Lower lobe of right lung (tissue), 2 donors: Measurements from ENCODE around the gene FUBP3. TPM values are rescaled to one million over a fixed set of nuclear protein-coding genes. Genes with fewer than 3 reads are reported as not detected.

Experiments used
- ATAC-seq, 2 donors: fragments of 200-7000 bp; cut with Tn5 transposase; one replicate each; pipeline ENCODE4 v1.9.1; 2020 to 2022; ENCODE audit warnings: mild to moderate bottlenecking in 2 of 2, moderate library complexity in 2 of 2
- DNase-seq: peaks from one replicate; pipeline ENCODE4 v3.0.0-alpha.2; 2020
- H3K27ac ChIP-seq: fragments of 200-600 bp; one replicate; pipeline ENCODE4 v1.8.0; 2022
- H3K27me3 ChIP-seq: fragments of 200-600 bp; one replicate; pipeline ENCODE4 v1.8.0; 2022; ENCODE audit warnings: low read depth
- H3K36me3 ChIP-seq: fragments of 200-600 bp; one replicate; pipeline ENCODE4 v1.8.0; 2022; ENCODE audit warnings: mild to moderate bottlenecking
- H3K4me1 ChIP-seq: fragments of 200-600 bp; one replicate; pipeline ENCODE4 v1.8.0; 2022
- H3K4me3 ChIP-seq: fragments of 200-600 bp; one replicate; pipeline ENCODE4 v1.8.0; 2022; ENCODE audit warnings: mild to moderate bottlenecking
- H3K9me3 ChIP-seq: fragments of 200-600 bp; one replicate; pipeline ENCODE4 v1.8.0; 2022
- CTCF ChIP-seq: fragments of 200-600 bp; IDR thresholded peaks from one replicate; pipeline ENCODE4 v1.8.0; 2022; ENCODE audit warnings: antibody characterized with exemption, mild to moderate bottlenecking
- intact Hi-C: fragments of 100-400 bp; cut with DNase I; formaldehyde crosslinking; loops from one replicate; pipeline ENCODE4 v1.11.0; 2022
- total RNA-seq: library from RNA; stranded (reverse); fragmentation: NEBNext Ultra II Directional; extraction: Animal tissue kit (Norgen Biotek cat#: 25700); gene quantifications from one replicate; pipeline ENCODE4 v1.2.1, GENCODE V29; 2021
- donor health status: DM: no; HTN: yes; CAD: no; lungs with severe emphysema.

The FUBP3 gene
- total RNA-seq, 1 donor from 2014 or later, result 46.8 TPM

- intact Hi-C loops, result no loop called here
- no peaks in the 10 kb centered on the region for H3K9me3 ChIP-seq
Measured at GRCh38 chr9:130548103-130548502, 31.3 kb upstream of the FUBP3 start.

GRCh38 chr9:130549093-130549735 is 30.2 kb upstream of the FUBP3 start:
- H3K9me3 ChIP-seq, result no peaks in the 10 kb centered on the region
- H3K27ac ChIP-seq, result no peak overlapping the region
- peaks cover 10% of the 10 kb centered on the region for H3K27me3 ChIP-seq
- H3K4me1 ChIP-seq, result no peaks in the 10 kb centered on the region
- TF ChIP-seq CTCF, result no peak
- H3K36me3 ChIP-seq, result no peaks in the 10 kb centered on the region
- DNase-seq (no peak), ATAC-seq (no peak)
- no peak overlapping the region for H3K4me3 ChIP-seq
- intact Hi-C loops, result no loop called here

More at GRCh38 chr9:130548103-130548502, 31.3 kb upstream of the FUBP3 start:
- DNase-seq (no peak), ATAC-seq (no peak)
- H3K27me3 ChIP-seq, result peaks cover 5% of the 10 kb centered on the region
- TF ChIP-seq CTCF, result no peak
- H3K27ac ChIP-seq, result no peak overlapping the region
- no peaks in the 10 kb centered on the region for H3K4me1 ChIP-seq
- H3K4me3 ChIP-seq, result no peak overlapping the region
- H3K36me3 ChIP-seq, result no peaks in the 10 kb centered on the region

- Histone ChIP-seq H3K4me1 (no peaks in the 10 kb centered on the region), H3K27me3 (peaks cover 14% of the 10 kb centered on the region), H3K27ac (no peak overlapping the region), H3K9me3 (no peaks in the 10 kb centered on the region), H3K4me3 (no peak overlapping the region), H3K36me3 (no peaks in the 10 kb centered on the region)
- intact Hi-C loops, result no loop called here
- no peak for ATAC-seq
- no peak for TF ChIP-seq CTCF
- DNase-seq, result no peak
Measured at GRCh38 chr9:130554606-130555005, 24.8 kb upstream of the FUBP3 start.

GRCh38 chr9:130555061-130555460 is 24.3 kb upstream of the FUBP3 start:
- Histone ChIP-seq H3K27me3 (peaks cover 14% of the 10 kb centered on the region), H3K9me3 (no peaks in the 10 kb centered on the region), H3K4me1 (no peaks in the 10 kb centered on the region), H3K4me3 (no peak overlapping the region), H3K27ac (no peak overlapping the region), H3K36me3 (no peaks in the 10 kb centered on the region)
- DNase-seq (no peak), ATAC-seq (no peak)
- intact Hi-C loops, result no loop called here
- no peak for TF ChIP-seq CTCF

- intact Hi-C loops, result no loop called here
- DNase-seq, result no peak
- no peak for ATAC-seq
Measured at GRCh38 chr9:130555968-130556367, 23.4 kb upstream of the FUBP3 start.

More at GRCh38 chr9:130555968-130556367, 23.4 kb upstream of the FUBP3 start:
- Histone ChIP-seq H3K9me3 (no peaks in the 10 kb centered on the region), H3K36me3 (no peaks in the 10 kb centered on the region), H3K4me3 (no peak overlapping the region), H3K27ac (no peak overlapping the region), H3K27me3 (peaks cover 14% of the 10 kb centered on the region), H3K4me1 (no peaks in the 10 kb centered on the region)
- TF ChIP-seq CTCF, result no peak
